Gastrocnemius medialis (tissue), 4 donors: Measurements from ENCODE around the gene IRS1. TPM values are rescaled to one million over a fixed set of nuclear protein-coding genes. Genes with fewer than 3 reads are reported as not detected.

Source experiments
- ATAC-seq, 2 donors: fragments of 150-250 bp; one replicate each; pipeline ENCODE4 v1.9.1; 2016
- DNase-seq, 2 donors: peaks; one replicate each; pipeline ENCODE4 v3.0.0-alpha.2; 2019
- H3K27ac ChIP-seq, 4 donors: fragments of 200-600 bp; sonication (generic); 1 replicate in 1 of 4; 2 replicates in 3 of 4; pipeline ENCODE4 v1.5.1; 2016 to 2018; ENCODE audit warnings: mild to moderate bottlenecking in 2 of 4, moderate library complexity in 1 of 4
- H3K27me3 ChIP-seq, 3 donors: fragments of 200-600 bp; sonication (generic) in 2 of 3; 1 replicate in 1 of 3; 2 replicates in 2 of 3; pipeline versions ENCODE4 v1.5.1 to v1.6.0; 2016 to 2019; ENCODE audit warnings: mild to moderate bottlenecking in 1 of 3, moderate library complexity in 1 of 3
- H3K36me3 ChIP-seq, 2 donors: fragments of 200-600 bp; sonication (generic) in 1 of 2; one replicate each; pipeline ENCODE4 v1.5.1; 2017 to 2018
- H3K4me1 ChIP-seq, 2 donors: fragments of 200-600 bp; sonication (generic) in 1 of 2; one replicate each; pipeline ENCODE4 v1.5.1; 2016 to 2017; ENCODE audit warnings: mild to moderate bottlenecking in 2 of 2
- H3K4me3 ChIP-seq, 4 donors: fragments of 200-600 bp; sonication (generic) in 3 of 4; 1 replicate in 1 of 4; 2 replicates in 3 of 4; pipeline ENCODE4 v1.5.1; 2016 to 2019; ENCODE audit warnings: mild to moderate bottlenecking in 2 of 4
- H3K9me3 ChIP-seq, 3 donors: fragments of 200-600 bp; sonication (generic) in 2 of 3; 1 replicate in 1 of 3; 2 replicates in 2 of 3; pipeline ENCODE4 v1.5.1; 2016 to 2019
- POLR2A ChIP-seq, 2 donors: fragments of 450-650 bp; IDR thresholded peaks; one replicate each; pipeline ENCODE4 v1.6.1; 2017; ENCODE audit warnings: antibody characterized with exemption in 2 of 2, mild to moderate bottlenecking in 2 of 2, moderate library complexity in 2 of 2
- in situ Hi-C, 4 donors: fragments of 200-750 bp; cut with MboI; loops; one replicate each; pipeline versions ENCODE4 v1.15.0 to v1.8.0; 2017; ENCODE audit warnings: low sequenced_read_pairs in 4 of 4
- intact Hi-C: fragments of 100-400 bp; cut with DNase I; formaldehyde crosslinking; loops from one replicate; pipeline ENCODE4 v1.15.1; 2023; ENCODE audit warnings: low total_unique reads
- total RNA-seq, 4 donors: library from RNA; depleted of rRNA; stranded (reverse); fragments of >200 nt; gene quantifications; one replicate each; pipeline versions ENCODE4 v1.1.0 to v1.2.3, GENCODE V29; 2016
- TF ChIP-seq, protein P1 (sequence below), 5 experiments: fragments of 450-650 bp in 3 of 5; fragments of 200-600 bp in 2 of 5; sonication (generic) in 2 of 5; IDR thresholded peaks in 4 of 5; conservative IDR thresholded peaks in 1 of 5; 1 replicate in 4 of 5; 2 replicates in 1 of 5; pipeline ENCODE4 v1.5.1; 2016 to 2019; ENCODE audit warnings: antibody characterized with exemption in 5 of 5, mild to moderate bottlenecking in 3 of 5, moderate library complexity in 3 of 5

IRS1 gene
- total RNA-seq, 4 donors from 2014 or later = 2.2 to 71.1 (median 6.3) TPM

DNA sequence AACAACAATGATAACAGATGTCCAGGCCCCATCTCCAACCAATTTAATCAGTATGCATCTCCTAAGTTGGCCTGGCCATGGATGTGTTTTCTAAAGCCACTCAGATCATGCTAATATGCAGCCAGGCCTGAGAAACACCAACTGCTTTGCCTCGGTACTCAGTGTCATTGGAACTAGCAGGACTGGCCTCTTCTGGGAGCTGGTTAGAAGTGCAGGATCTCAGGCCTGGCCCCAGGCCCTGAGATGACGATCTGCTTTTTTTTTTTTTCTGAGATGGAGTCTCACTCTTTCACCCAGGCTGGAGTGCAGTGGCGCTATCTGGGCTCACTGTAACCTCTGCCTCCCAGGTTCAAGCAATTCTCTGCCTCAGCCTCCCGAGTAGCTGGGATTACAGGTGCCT is 69.1 kb downstream of the IRS1 start:
- Histone ChIP-seq H3K4me3 (no peak overlapping the region), H3K4me1 (peaks cover 17 to 30% of the 10 kb centered on the region in 2 donors), H3K27ac (peak overlapping the region in 2 of 4 donors; percentile 42 to 65), H3K36me3 (no peaks in the 10 kb centered on the region), H3K27me3 (no peaks in the 10 kb centered on the region), H3K9me3 (no peaks in the 10 kb centered on the region)
- DNase-seq = peak in 1 of 2 donors; percentile 39
- in situ Hi-C loops (no loop called here), intact Hi-C loops (loop anchor here (10.0 kb wide), 1 partner anchor 64 kb away; the partner anchor contains the start of gene IRS1)
- ATAC-seq = peak; percentile 81 to 91
- TF ChIP-seq, protein P1, sequence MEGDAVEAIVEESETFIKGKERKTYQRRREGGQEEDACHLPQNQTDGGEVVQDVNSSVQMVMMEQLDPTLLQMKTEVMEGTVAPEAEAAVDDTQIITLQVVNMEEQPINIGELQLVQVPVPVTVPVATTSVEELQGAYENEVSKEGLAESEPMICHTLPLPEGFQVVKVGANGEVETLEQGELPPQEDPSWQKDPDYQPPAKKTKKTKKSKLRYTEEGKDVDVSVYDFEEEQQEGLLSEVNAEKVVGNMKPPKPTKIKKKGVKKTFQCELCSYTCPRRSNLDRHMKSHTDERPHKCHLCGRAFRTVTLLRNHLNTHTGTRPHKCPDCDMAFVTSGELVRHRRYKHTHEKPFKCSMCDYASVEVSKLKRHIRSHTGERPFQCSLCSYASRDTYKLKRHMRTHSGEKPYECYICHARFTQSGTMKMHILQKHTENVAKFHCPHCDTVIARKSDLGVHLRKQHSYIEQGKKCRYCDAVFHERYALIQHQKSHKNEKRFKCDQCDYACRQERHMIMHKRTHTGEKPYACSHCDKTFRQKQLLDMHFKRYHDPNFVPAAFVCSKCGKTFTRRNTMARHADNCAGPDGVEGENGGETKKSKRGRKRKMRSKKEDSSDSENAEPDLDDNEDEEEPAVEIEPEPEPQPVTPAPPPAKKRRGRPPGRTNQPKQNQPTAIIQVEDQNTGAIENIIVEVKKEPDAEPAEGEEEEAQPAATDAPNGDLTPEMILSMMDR (IDR thresholded peaks at IDR 0.05 in 4 of 5, conservative IDR thresholded peaks at IDR 0.05 in 1 of 5) = peak in 2 of 5 experiments; percentile 15 to 21
- TF ChIP-seq POLR2A (IDR thresholded peaks at IDR 0.05) = no peak

- TF ChIP-seq, protein P1 (IDR thresholded peaks at IDR 0.05 in 4 of 5, conservative IDR thresholded peaks at IDR 0.05 in 1 of 5) = no peak
- TF ChIP-seq POLR2A (IDR thresholded peaks at IDR 0.05) = no peak
- Histone ChIP-seq H3K4me3 (no peak overlapping the region), H3K9me3 (no peaks in the 10 kb centered on the region), H3K27me3 (no peaks in the 10 kb centered on the region), H3K36me3 (no peaks in the 10 kb centered on the region), H3K27ac (no peak overlapping the region), H3K4me1 (peaks cover 26 to 30% of the 10 kb centered on the region in 2 donors)
- DNase-seq = no peak
- no peak for ATAC-seq
- in situ Hi-C loops = no loop called here
- intact Hi-C loops = loop anchor here (10.0 kb wide), 1 partner anchor 404 kb away; no protein-coding TSS in a partner anchor
These were observed 70.6 kb downstream of the IRS1 start for GRCh38 chr2:226728996-226729395.

DNA sequence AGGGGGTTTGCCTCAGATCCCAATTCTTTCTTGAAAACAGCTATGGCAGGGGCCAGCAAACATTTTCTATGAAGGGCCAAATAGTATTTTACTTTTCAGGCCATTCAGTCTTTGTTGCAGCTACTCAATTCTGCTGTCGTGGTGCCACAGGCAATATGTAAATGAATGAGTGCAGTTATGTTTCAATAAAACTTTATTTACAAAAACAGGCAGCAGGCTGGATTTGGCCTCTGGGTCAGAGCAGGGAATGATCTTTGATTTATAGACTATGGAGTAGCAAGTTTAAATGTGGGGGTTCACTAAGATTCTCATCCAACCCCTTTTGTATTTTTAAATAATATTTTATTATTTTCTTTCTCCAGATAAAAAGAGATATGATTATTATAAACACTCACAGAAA is 72.4 kb downstream of the IRS1 start:
- intact Hi-C loops = loop anchor here (10.0 kb wide), 1 partner anchor 402 kb away; no protein-coding TSS in a partner anchor

GRCh38 chr2:226726546-226726945 is 73.1 kb downstream of the IRS1 start:
- no peak for DNase-seq
- Histone ChIP-seq H3K27me3 (no peaks in the 10 kb centered on the region), H3K4me1 (peaks cover 11 to 29% of the 10 kb centered on the region in 2 donors), H3K9me3 (no peaks in the 10 kb centered on the region), H3K4me3 (no peak overlapping the region), H3K36me3 (no peaks in the 10 kb centered on the region), H3K27ac (no peak overlapping the region)
- no peak for ATAC-seq
- TF ChIP-seq, protein P1 (IDR thresholded peaks at IDR 0.05 in 4 of 5, conservative IDR thresholded peaks at IDR 0.05 in 1 of 5) = no peak
- TF ChIP-seq POLR2A (IDR thresholded peaks at IDR 0.05) = no peak
- intact Hi-C loops (loop anchor here (10.0 kb wide), 1 partner anchor 402 kb away; no protein-coding TSS in a partner anchor), in situ Hi-C loops (no loop called here)

More for the DNA sequence above, 72.4 kb downstream of the IRS1 start:
- in situ Hi-C loops = no loop called here
- DNase-seq (no peak), ATAC-seq (no peak)
- Histone ChIP-seq H3K27ac (no peak overlapping the region), H3K27me3 (no peaks in the 10 kb centered on the region), H3K4me1 (peaks cover 16 to 26% of the 10 kb centered on the region in 2 donors), H3K9me3 (no peaks in the 10 kb centered on the region), H3K36me3 (no peaks in the 10 kb centered on the region), H3K4me3 (no peak overlapping the region)
- no peak for TF ChIP-seq POLR2A (IDR thresholded peaks at IDR 0.05)
- TF ChIP-seq, protein P1 (IDR thresholded peaks at IDR 0.05 in 4 of 5, conservative IDR thresholded peaks at IDR 0.05 in 1 of 5) = no peak
